HUES48 (cell line): ENCODE measurements around the gene L3MBTL2.

Source experiments
- H3K27ac ChIP-seq: one replicate; pipeline ENCODE4 v1.7.0; 2013; ENCODE audit warnings: low read depth, low read length, inconsistent platforms
- H3K27me3 ChIP-seq: 2 replicates; pipeline ENCODE4 v1.6.1; 2013; ENCODE audit warnings: mild to moderate bottlenecking, low read length; ENCODE audit not compliant: control insufficient read depth, insufficient read depth
- H3K36me3 ChIP-seq: 2 replicates; pipeline ENCODE4 v1.6.1; 2013; ENCODE audit warnings: low read length; ENCODE audit not compliant: control insufficient read depth, insufficient read depth
- H3K4me1 ChIP-seq: 2 replicates; pipeline ENCODE4 v1.6.1; 2013; ENCODE audit warnings: mild to moderate bottlenecking, low read length; ENCODE audit not compliant: control insufficient read depth, insufficient read depth
- H3K4me3 ChIP-seq: 2 replicates; pipeline ENCODE4 v1.5.1; 2013; ENCODE audit warnings: mild to moderate bottlenecking, low read depth, low read length
- H3K9ac ChIP-seq: 2 replicates; pipeline ENCODE4 v1.6.1; 2013; ENCODE audit warnings: mild to moderate bottlenecking, low read depth, low read length, moderate library complexity
- H3K9me3 ChIP-seq: 2 replicates; pipeline ENCODE4 v1.6.1; 2013; ENCODE audit warnings: low read length; ENCODE audit not compliant: control insufficient read depth, insufficient read depth

Gene L3MBTL2

GRCh38 chr22:41242396-41243117 lies 37.4 kb downstream of the L3MBTL2 start:
- no peak overlapping the region for H3K9ac ChIP-seq
- H3K9me3 ChIP-seq, result no peaks in the 10 kb centered on the region
- H3K27ac ChIP-seq, result no peak overlapping the region
- H3K27me3 ChIP-seq, result no peaks in the 10 kb centered on the region
- 0 out of 2 replicates have a peak, but pooled peaks cover 7% of the 10 kb centered on the region for H3K4me1 ChIP-seq
- H3K36me3 ChIP-seq, result peaks cover 26% of the 10 kb centered on the region
- no peak overlapping the region for H3K4me3 ChIP-seq

GRCh38 chr22:41243361-41243760 lies 38.2 kb downstream of the L3MBTL2 start:
- Histone ChIP-seq H3K4me3 (no peak overlapping the region), H3K4me1 (0 out of 2 replicates have a peak, but pooled peaks cover 3% of the 10 kb centered on the region), H3K27ac (no peak overlapping the region), H3K9me3 (no peaks in the 10 kb centered on the region), H3K36me3 (peaks cover 34% of the 10 kb centered on the region), H3K9ac (no peak overlapping the region), H3K27me3 (no peaks in the 10 kb centered on the region)

GRCh38 chr22:41245917-41246499 lies 40.9 kb downstream of the L3MBTL2 start:
- Histone ChIP-seq H3K27me3 (no peaks in the 10 kb centered on the region), H3K36me3 (peaks cover 60% of the 10 kb centered on the region), H3K27ac (no peak overlapping the region), H3K4me1 (no peaks in the 10 kb centered on the region), H3K4me3 (no peak overlapping the region), H3K9me3 (no peaks in the 10 kb centered on the region), H3K9ac (no peak overlapping the region)

- no peak overlapping the region for H3K27ac ChIP-seq
- peaks cover 76% of the 10 kb centered on the region for H3K36me3 ChIP-seq
- H3K9ac ChIP-seq, result no peak overlapping the region
- no peaks in the 10 kb centered on the region for H3K4me1 ChIP-seq
- H3K9me3 ChIP-seq, result no peaks in the 10 kb centered on the region
- H3K4me3 ChIP-seq, result no peak overlapping the region
- H3K27me3 ChIP-seq, result no peaks in the 10 kb centered on the region
Measured at GRCh38 chr22:41247703-41248102, 42.6 kb downstream of the L3MBTL2 start.

GRCh38 chr22:41248314-41248713 lies 43.2 kb downstream of the L3MBTL2 start:
- Histone ChIP-seq H3K36me3 (peaks cover 82% of the 10 kb centered on the region), H3K9ac (no peak overlapping the region), H3K4me1 (no peaks in the 10 kb centered on the region), H3K27me3 (no peaks in the 10 kb centered on the region), H3K4me3 (no peak overlapping the region), H3K27ac (no peak overlapping the region), H3K9me3 (no peaks in the 10 kb centered on the region)

- no peaks in the 10 kb centered on the region for H3K4me1 ChIP-seq
- H3K27me3 ChIP-seq, result no peaks in the 10 kb centered on the region
- no peak overlapping the region for H3K4me3 ChIP-seq
- peaks cover 86% of the 10 kb centered on the region for H3K36me3 ChIP-seq
- no peak overlapping the region for H3K27ac ChIP-seq
- no peak overlapping the region for H3K9ac ChIP-seq
- no peaks in the 10 kb centered on the region for H3K9me3 ChIP-seq
Measured at GRCh38 chr22:41248758-41249157, 43.6 kb downstream of the L3MBTL2 start.

GRCh38 chr22:41249442-41249841 lies 44.3 kb downstream of the L3MBTL2 start:
- Histone ChIP-seq H3K4me3 (no peak overlapping the region), H3K36me3 (peaks cover 93% of the 10 kb centered on the region), H3K27ac (no peak overlapping the region), H3K9me3 (no peaks in the 10 kb centered on the region), H3K4me1 (no peaks in the 10 kb centered on the region), H3K27me3 (no peaks in the 10 kb centered on the region), H3K9ac (no peak overlapping the region)

- Histone ChIP-seq H3K9ac (no peak overlapping the region), H3K4me3 (no peak overlapping the region), H3K27me3 (no peaks in the 10 kb centered on the region), H3K36me3 (peaks cover 93% of the 10 kb centered on the region), H3K9me3 (no peaks in the 10 kb centered on the region), H3K27ac (no peak overlapping the region), H3K4me1 (no peaks in the 10 kb centered on the region)
Measured at GRCh38 chr22:41250127-41250526, 45.0 kb downstream of the L3MBTL2 start.

GRCh38 chr22:41252365-41252764 lies 47.3 kb downstream of the L3MBTL2 start:
- Histone ChIP-seq H3K9ac (no peak overlapping the region), H3K9me3 (no peaks in the 10 kb centered on the region), H3K27me3 (no peaks in the 10 kb centered on the region), H3K4me3 (no peak overlapping the region), H3K4me1 (no peaks in the 10 kb centered on the region), H3K36me3 (peaks cover 96% of the 10 kb centered on the region), H3K27ac (no peak overlapping the region)

GRCh38 chr22:41254230-41254629 lies 49.1 kb downstream of the L3MBTL2 start:
- H3K4me1 ChIP-seq, result no peaks in the 10 kb centered on the region
- no peaks in the 10 kb centered on the region for H3K27me3 ChIP-seq
- H3K27ac ChIP-seq, result no peak overlapping the region
- no peak overlapping the region for H3K4me3 ChIP-seq
- peaks cover 96% of the 10 kb centered on the region for H3K36me3 ChIP-seq
- H3K9me3 ChIP-seq, result no peaks in the 10 kb centered on the region
- no peak overlapping the region for H3K9ac ChIP-seq
